Heart left ventricle (tissue), 13 donors: Measurements from ENCODE around the gene MAGEL2.

Experiments
- POLR2A ChIP-seq, 2 donors: fragments of 450-650 bp; IDR thresholded peaks; one replicate each; pipeline ENCODE4 v1.6.1; 2017; ENCODE audit warnings: antibody characterized with exemption in 2 of 2, mild to moderate bottlenecking in 2 of 2, moderate library complexity in 2 of 2
- TF ChIP-seq, protein P1 (sequence below), 12 donors: fragments of 200-600 bp; sonication (generic) in 4 of 12; IDR thresholded peaks; one replicate each; pipeline versions ENCODE4 v1.5.0 to v1.8.0; 2018 to 2022; ENCODE audit warnings: antibody characterized with exemption in 12 of 12, mild to moderate bottlenecking in 5 of 12
- donor health status: ischemic (EF 13 %, LVEDD 7.1; RV severe dilation, severe dysfunction).
- donor health status: DM: no; HTN: yes; CAD: no.
- donor health status: DM: no; HTN: no; CAD: no.
- donor health status: ischemic (EF 25% LVEDD 6.9; RV normal size, moderate dysfunction).
- donor health status: ischemic (EF 25% LVEDD 5.7; RV mildly dilated, moderate dysfunction).
- donor health status: ischemic (EF 35%, LVEDD 5.7; RV mildly dilated, moderate dysfunction).
- donor health status: nonischemic (EF 11% LVEDD 7.7; RV severe dilation, severe dysfunction).
- donor health status: DM: yes; HTN: yes; CAD: no.
- donor health status: PGD.
- donor health status: ischemic (EF 29% LVEDD 5.4; RV normal size, mild dysfunction).
- donor health status: nonischemic (EF 23%, LVEDD 6.1; RV moderate dilation, normal function).

- TF ChIP-seq, protein P1, sequence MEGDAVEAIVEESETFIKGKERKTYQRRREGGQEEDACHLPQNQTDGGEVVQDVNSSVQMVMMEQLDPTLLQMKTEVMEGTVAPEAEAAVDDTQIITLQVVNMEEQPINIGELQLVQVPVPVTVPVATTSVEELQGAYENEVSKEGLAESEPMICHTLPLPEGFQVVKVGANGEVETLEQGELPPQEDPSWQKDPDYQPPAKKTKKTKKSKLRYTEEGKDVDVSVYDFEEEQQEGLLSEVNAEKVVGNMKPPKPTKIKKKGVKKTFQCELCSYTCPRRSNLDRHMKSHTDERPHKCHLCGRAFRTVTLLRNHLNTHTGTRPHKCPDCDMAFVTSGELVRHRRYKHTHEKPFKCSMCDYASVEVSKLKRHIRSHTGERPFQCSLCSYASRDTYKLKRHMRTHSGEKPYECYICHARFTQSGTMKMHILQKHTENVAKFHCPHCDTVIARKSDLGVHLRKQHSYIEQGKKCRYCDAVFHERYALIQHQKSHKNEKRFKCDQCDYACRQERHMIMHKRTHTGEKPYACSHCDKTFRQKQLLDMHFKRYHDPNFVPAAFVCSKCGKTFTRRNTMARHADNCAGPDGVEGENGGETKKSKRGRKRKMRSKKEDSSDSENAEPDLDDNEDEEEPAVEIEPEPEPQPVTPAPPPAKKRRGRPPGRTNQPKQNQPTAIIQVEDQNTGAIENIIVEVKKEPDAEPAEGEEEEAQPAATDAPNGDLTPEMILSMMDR (IDR thresholded peaks at IDR 0.05) = no peak
- no peak for TF ChIP-seq POLR2A (IDR thresholded peaks at IDR 0.05)
These were observed 53.4 kb downstream of the MAGEL2 start for GRCh38 chr15:23594252-23594770.
